Hematopoietic multipotent progenitor cell treated with erythropoietin and hydrocortisone succinate and interleukin-3 and kit ligand, for 15 days (in vitro differentiated cells): ENCODE data around the gene SLC40A1.

Source experiments
- DNase-seq: peaks from one replicate; pipeline ENCODE4 v3.0.0-alpha.2; 2015; ENCODE audit warnings: low spot score

The SLC40A1 gene

DNA sequence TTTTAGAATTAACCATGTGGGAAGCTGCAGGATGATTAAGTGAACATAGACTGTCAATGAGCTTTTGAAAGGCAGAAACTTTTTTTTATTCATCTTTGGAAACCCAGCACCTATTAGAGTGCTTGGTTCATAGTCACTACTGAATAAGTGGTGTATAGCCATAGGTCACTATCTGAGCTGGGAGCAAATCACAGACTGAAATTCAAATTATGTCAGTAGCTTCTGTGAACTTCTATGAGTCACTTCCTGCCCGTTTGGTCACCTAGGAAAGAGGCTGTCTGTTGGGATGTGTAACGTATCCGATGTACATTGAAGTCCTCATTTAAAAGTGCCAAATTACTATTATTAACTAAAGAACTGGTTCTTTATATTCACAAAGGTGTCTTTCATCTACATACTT lies 20.5 kb upstream of the SLC40A1 start:
- DNase-seq = no peak

DNA sequence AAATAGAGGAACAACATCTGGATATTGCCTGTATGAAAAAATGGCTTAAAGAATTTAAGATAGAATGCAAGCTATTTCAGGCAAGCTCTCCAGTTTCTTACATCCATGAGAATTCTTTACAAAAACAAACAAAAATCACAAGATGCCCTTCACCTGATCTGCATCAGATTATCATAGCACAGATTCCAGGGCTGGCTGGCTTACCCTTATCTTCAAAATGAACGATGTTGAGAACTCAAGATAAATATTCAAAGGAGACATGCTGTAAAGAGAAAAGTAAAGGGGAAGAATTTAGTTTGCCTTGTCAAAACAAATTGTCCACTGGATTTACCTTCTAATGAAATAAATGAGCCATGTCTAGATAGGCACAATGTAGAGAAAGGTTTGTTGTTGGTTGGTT lies 18.7 kb upstream of the SLC40A1 start:
- no peak for DNase-seq

DNA sequence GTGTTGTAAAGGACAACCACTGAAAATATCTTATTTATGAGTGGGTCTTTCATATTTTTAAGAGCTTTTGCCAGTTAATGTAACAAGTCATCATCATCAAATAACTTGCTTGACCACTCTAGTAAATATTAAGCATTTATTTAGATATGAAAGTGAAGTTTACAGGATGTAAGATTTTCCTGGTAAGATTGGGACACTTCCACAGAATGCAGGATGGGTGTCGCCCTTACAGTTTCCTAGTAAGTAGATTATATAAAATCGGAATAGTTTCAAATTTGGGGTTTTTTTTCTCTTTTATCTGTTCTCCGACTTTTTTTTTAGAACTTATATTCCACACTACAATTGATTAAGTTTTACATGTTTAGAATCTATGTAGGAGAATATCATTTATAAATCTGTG lies 14.8 kb upstream of the SLC40A1 start:
- DNase-seq = no peak

DNA sequence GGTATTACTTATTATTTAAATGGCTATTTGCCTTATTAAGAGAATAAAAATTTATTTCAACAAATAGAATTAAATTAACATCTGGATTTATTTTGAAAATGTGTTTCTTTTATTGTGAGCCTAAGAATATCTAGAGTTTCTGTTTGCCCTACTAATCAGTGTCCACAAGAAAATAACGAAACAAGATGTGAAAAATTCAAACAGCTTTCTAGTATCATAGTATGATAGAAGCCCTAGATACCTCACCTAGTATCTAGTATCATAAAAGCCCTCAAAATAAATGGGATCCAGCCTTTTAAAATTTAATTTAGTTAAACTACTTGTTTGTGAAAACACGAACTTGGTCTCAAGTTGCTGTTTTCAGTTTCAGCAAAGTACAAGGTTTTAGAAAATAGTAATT lies 13.7 kb upstream of the SLC40A1 start:
- DNase-seq = no peak

DNA sequence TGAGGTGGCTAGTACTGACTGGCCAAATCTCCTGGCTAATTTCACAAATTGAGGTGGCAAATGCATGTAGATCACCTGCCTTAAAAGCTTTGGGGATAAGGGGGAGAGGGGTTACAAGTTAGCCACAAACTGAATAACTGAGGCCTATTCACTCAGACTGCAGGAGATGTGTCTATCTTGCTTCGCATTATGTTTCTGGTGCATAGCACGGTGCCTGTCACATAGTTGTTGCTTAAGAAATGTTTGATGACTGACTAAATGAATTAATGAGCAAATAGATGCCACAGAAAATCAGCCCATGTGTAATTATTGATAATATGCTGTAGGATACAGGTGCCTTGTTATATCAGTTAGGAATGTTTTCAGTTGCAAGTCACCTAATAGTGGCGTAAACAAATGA lies 12.5 kb upstream of the SLC40A1 start:
- DNase-seq = no peak

DNA sequence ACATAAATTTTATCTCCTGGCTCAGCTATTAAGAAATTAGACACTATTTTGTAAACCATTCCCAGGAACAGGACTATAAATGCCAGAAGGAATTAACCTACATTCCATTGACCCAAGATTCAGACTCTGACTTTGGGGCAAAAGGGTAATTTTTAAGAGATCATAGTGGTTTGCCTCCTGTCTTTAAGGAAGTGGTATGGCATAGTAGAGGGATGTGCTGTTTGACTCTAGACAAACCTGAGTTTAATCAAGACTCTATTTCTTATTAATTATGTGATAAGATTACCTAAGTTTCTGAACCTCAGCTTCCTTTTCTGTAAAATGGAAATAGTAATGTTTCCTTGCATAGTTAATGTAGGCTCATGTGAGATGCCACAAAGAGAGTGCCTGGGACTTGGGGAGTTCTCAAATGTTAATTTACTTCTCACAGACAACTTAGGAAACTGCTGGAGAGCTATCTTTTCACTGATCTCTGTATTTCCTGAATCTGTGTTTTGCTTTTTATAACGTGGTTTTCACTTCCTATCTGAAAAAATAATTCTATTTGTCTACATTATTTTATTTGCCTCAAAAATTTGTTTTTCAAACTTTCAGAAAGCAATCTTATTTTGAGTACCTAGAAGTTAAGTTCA lies 11.9 kb upstream of the SLC40A1 start:
- DNase-seq = no peak

DNA sequence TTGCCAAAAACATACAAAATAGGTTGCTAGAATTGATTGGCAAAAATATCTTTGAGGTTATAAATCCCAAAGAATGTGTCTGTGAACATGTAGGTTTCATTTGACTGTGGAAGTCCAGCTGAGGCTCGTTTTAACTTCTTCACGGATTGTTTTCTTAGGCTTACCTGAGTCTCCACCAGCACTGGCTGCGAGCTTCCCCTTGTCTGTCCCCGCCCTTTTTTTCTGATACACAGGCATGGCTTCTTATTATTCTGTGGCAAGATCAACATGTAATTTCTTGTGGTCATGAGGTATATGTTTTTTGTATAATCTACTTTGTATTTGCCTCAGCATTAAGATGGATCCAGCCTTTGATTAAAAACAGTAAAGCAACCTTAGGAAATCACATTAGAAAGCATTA lies 7.2 kb upstream of the SLC40A1 start:
- DNase-seq = no peak

DNA sequence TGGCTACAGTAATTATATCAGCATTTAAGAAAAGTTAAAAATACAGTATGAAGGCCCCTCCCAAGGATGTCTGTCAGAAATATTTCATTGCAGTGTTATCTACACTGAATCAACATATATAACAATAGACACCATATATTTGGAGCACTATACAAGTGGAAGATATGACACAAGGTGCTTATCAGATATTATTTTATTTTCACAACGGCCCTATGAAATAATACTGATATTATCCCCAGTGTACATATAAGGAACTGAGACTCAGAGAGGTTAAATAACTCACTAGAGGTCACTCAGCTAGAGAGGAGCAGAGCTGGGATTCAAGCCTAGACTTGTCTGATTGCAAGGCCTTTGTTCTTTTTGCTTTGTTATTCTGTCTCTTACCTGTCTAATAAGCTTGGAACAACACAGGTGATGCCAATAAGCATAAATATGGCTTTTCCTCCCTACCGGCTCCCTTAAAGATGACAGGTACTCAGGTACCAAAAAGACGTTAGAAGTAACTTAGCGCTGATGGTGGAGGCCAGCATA lies 4.7 kb upstream of the SLC40A1 start:
- DNase-seq = no peak

DNA sequence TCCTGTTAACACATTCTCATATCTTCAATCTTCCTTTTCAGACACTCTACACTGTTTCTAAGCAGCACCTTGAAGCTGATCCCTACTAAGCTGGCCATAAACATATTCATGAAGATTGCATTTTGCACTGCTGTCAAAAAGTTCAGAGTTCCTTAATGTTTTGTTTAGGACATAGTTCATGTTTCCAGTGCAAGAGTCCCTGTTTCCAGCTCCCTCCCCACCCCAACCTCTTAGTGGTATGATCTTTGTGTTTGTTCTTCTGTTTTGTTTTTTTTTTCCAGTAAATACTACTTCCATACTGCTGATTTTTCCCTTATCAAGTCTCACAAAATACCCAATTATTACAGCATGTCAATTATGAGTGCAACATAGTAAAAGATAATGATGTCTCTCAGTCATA lies 4.1 kb upstream of the SLC40A1 start:
- no peak for DNase-seq

DNA sequence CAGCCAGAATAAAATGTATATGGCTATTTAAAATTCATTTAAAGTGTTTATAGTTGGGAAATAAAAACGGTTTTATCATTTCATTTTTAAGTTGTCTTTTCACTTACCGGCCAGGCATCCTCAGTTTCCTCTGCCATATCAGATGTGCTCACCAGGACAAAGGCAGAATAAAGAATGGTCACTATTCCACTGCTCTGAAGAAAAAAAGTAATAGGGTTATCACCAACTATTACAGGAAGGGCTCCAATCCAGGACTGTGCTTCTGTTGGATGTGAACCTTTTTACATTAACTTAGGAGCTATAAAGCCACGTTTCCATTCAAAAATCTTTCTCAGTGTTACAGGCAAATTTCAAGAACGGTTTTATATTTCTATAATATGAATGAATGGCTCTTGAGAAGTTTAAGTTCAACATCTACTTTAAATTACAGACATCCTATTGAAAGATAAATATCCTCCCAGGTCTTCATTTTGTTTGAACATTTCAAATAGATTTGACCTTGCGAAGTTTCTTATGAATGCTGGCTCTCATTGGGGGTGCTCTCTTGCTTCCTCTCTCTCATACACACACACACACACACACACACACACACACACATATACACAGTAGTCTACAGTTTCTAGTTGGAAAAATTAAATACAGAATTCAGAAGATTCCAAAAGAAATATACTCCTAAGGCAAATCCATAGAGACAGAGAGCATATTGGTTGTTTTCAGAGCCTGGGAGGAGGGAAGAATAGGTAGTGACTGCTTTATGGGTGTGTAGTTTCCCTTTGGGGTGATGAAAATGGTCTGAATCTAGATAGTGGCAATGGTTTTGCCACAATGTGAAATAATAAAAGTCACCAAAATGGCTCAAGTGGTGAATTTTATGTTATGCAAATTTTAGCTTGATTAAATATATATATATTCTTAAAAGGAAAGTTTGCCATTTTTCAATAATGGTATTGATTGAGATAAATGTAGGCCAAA lies 2.9 kb upstream of the SLC40A1 start:
- peak; percentile 38 for DNase-seq

DNA sequence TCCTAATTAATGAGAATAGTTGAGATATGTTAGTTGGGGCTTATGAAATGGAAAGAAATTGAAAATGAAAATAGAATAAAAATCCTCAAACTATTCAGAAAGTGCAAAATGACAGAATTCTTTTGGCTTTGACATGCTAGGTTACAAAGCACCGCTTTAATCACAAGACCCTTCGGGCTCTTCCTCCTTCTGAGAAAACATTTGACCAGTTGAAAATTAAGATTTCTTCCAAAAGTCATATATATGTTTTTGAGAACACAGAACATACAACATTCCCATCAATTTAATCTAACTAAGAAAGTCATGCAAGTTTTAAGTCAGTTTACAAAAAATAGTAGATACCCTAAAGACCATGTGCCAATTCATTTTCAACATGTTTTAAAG lies 2.2 kb upstream of the SLC40A1 start:
- DNase-seq = peak; percentile 33

DNA sequence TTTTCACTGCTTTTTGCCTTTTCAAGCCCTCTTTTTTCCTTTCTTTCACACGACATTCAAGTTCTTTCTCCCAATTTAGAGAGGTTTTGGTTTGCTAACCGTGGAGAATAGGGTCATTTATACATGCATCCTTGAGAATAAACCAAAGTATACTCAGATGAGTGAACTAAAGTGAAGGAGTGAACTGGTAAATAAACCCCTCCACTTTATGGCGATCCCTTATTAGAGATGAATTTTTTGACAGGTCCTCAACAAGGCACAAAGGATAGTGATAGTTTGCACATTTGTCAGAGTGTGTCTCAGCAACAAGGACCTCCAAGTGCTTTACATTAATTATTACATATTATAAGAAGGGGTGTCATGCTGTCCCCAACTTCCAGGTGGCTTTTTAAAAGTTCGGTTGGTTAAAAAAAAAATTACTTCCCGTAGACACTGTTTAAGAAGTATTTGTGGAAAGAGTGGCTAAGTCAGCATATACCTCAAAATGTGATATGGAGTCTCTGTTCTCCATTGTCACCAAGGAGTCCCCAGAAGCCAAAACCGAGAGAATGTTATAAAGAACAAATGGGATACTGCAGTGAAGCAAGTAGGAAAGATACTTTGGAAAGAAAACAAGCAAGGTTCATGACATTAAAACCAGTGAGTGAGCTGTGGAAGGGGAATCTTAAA lies 1.7 kb upstream of the SLC40A1 start:
- DNase-seq = no peak

DNA sequence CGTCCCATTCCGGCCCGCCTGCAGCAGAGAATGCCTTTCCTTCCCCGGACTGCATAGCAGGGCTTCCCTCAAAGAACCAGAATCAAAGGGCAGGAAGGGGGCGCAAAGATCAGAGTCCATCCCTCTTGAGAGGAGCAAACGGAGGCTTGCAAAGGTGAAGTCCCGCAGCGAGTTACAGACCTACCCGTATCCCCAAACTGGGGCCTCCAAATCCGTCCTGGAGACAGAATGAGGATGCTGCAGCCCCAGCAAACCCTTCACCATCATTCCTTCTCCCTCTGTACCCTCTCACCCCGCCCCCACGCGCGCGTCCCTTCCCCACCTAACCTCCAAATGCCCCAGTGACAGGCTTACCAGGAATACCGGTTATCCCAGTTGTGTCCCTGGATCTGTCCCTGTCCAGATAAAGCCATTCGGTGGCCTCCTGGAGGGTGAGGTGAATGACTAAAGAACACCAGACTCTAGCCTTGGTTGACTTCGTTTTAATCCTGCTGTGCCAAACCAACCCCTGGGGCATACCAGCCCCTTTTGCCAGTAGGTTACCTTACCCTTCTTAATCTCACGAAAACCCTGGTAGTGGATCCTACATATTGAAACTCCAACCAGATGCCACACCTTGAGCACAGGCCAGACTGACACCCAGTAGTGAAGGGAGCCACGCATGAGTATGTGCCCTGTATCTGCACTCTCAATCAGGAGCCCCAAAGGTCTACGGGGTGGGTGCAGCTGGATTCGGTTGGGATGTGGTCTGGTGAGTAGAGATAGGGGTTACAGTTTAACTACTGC lies 961 bp upstream of the SLC40A1 start:
- peak; percentile 91 for DNase-seq

DNA sequence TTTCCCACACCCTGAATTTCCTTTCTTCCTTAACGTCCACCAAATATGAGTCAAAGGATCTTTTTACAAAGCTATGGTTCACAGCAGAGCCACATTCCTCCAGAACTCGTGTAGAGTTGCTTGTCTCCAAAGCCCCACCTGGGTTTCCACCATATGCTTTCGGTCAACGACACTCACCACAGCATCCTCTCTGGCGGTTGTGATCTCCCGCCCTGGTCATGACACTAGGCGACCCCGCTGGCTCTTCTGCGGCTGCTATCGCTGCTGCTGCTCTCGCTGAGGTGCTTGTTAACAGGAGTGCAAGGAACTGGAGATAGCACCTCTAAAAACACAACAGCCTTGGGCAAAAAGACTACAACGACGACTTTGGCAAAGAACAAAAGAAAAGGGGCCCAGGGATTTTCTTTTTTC lies 340 bp downstream of the SLC40A1 start:
- DNase-seq = peak; percentile 59

DNA sequence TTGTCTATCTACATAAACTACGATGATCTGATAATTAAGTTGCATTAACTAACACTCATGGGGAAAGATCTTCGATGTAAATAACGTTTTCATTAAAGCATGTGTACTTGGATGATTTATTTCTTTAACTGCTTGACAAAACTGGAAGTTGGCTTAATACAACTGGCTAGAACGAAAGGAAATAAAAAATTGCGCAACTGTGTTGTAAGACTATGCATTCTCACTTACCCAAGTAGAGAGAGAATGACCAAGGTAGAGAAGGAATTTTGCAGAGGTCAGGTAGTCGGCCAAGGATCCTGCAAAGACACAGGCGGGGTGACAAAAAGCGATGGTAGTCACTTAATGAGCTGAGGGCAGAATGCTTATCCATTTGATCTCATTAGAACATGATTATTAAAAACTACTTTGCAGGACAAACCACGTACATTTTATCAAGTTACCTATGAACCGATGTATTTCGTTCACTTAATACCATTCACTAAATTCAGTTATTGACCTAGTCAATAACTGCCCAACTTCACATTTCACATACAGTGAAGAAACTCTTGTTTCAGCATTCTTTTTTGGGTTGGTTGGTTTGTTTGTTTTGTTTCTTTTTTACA lies 900 bp downstream of the SLC40A1 start:
- peak; percentile 57 for DNase-seq

DNA sequence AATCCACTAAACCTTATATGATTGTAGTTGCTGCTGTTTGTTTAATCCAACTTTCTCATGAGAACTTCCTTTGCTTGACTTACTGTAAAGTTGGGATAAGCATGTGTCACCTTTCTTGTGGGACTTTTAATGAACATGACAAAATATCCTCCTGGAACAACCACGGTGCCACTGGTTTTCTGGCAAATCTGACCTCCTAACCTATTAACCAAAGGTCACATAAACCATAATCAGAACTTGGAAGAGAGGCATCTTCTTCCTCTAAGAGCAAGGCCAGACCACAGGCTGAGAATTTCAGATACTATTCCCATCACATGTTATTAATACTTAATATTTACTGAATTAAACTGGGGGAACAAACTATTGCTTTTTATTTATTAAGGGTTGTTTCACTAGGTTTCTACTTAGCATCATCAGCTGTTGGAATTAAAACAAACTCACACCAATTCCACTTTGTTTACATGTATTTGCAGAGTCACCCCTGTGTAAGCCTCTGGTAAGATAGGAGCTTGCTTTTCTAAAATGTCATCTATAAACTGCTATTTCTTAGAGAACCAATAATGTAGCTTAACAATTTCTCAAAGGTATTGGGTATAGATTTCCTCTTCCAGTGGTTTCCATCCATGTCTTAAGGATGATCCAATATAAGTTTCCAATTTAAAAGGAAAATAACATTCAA lies 2.2 kb downstream of the SLC40A1 start:
- DNase-seq = peak; percentile 72

DNA sequence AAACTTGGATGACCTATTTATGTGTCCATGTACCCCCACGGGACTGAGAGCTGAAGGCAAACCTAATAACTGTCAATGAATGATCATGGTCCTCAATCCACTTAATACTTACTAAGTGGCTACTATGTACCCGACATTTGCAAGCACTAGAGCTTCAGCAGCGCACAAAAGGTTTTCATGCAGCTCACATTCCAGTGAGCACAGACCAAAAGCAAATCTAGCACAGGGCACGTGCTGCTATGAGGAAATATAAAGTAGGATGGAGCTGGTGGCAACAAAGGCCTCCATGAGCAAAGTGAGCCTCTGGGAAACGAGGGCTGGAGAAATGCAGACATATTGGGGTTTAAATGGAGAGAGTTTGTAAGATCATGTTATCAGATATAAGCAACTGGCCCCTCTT lies 3.5 kb downstream of the SLC40A1 start:
- no peak for DNase-seq

DNA sequence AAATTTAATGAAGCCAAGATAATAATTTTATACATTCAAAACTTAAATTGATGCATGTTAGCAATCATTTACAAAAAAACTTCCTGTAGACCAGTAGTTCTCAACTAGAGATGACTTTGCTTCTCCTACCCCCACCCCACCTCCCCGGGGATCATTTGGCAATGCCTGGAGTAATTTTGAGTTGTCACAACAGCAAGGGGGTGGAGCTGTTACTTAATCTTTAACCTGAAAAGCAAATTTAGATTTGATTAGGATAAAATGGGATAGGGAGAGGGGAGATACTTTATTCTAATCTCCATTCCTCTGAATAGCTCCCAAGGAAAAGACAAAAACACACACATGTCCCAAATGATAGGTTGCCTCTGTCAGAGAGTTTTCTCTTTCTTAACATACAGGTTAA lies 4.2 kb downstream of the SLC40A1 start:
- no peak for DNase-seq

DNA sequence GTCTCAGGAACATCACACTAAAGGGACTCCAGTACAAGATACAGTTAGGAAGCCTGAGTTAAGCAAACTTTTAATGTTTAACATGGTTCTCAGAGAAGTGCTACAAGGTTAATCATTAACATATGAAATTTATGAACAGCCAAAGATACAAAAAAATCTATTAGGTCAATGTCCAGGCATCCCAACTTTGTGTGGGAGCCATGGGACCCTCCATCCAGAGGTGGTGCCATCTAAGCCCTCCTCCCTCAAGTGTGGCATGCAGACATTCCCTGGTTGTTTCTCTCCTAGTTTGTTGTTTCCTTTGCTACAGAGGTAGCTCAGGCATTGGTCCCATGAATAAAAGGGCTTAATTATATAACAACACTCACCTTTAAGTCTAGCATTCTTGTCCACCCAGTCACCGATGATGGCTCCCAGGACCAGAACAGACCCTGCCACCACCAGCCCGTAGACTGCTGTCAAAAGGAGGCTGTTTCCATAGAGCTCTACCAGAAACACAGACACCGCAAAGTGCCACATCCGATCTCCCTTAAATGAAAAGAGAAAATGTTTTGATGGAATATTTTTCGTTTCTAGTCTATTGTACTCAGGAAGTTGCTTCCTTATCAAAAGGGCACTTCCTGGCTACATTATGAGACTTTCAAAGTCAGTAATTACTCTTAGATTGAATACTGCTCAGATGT lies 5.7 kb downstream of the SLC40A1 start:
- no peak for DNase-seq

DNA sequence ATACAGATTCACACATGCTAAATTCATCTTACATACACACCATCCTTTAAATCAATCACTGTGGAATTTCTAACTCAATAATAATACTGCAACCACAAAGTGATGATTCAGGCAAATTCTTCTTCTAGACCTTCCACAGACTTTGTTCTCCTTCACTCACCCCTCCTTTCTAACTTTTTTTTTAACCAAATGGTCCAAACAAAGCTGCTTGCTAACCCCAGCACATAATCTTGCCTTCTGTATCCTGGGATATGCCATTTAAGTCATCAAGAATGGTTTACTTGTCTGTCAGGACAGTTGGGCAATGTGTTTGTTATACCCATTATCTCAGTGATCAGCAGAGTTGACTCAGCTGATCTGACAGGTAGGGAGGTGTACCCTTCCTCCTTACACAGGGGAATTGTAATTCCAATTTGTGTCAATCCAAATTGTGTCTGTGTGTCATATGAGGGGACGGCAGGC lies 10.0 kb downstream of the SLC40A1 start:
- no peak for DNase-seq
